Loucy (cell line): ENCODE results near the gene MAP3K7CL.

Experiments used
- H2AFZ ChIP-seq: fragments of 200-600 bp; sonication (generic); 2 replicates; pipeline ENCODE4 v1.6.0; 2016; ENCODE audit warnings: antibody characterized with exemption, mild to moderate bottlenecking, low read length, moderate library complexity
- H3F3A ChIP-seq: fragments of 200-600 bp; 2 replicates; pipeline ENCODE4 v1.6.0; 2016; ENCODE audit warnings: antibody characterized with exemption, low read depth, mild to moderate bottlenecking
- H3K27me3 ChIP-seq: fragments of 200-600 bp; sonication (generic); 2 replicates; pipeline ENCODE4 v1.6.1; 2014; ENCODE audit warnings: low read length, mild to moderate bottlenecking; ENCODE audit not compliant: insufficient read depth, poor library complexity, severe bottlenecking
- H3K36me3 ChIP-seq: fragments of 200-600 bp; sonication (generic); 2 replicates; pipeline ENCODE4 v1.6.1; 2016; ENCODE audit warnings: low read length; ENCODE audit not compliant: insufficient read depth
- H3K4me1 ChIP-seq: fragments of 200-600 bp; sonication (generic); 2 replicates; pipeline ENCODE4 v1.5.1; 2014; ENCODE audit warnings: low read length, mild to moderate bottlenecking; ENCODE audit not compliant: insufficient read depth, poor library complexity, severe bottlenecking
- H3K4me2 ChIP-seq: fragments of 200-600 bp; sonication (generic); 2 replicates; pipeline ENCODE4 v1.6.0; 2014; ENCODE audit warnings: antibody characterized with exemption, low read length, low read depth, mild to moderate bottlenecking; ENCODE audit not compliant: poor library complexity, severe bottlenecking
- H3K4me3 ChIP-seq: fragments of 200-600 bp; sonication (generic); 2 replicates; pipeline ENCODE4 v1.5.1; 2014; ENCODE audit warnings: low read length, mild to moderate bottlenecking, mixed read lengths; ENCODE audit not compliant: poor library complexity, severe bottlenecking
- H3K79me2 ChIP-seq: fragments of 200-600 bp; sonication (generic); 2 replicates; pipeline ENCODE4 v1.6.1; 2014; ENCODE audit warnings: low read length; ENCODE audit not compliant: insufficient read depth
- H3K9ac ChIP-seq: fragments of 200-600 bp; sonication (generic); 2 replicates; pipeline ENCODE4 v1.6.0; 2014; ENCODE audit warnings: mild to moderate bottlenecking, low read depth, low read length, moderate library complexity; ENCODE audit not compliant: poor library complexity, severe bottlenecking
- H3K9me2 ChIP-seq: fragments of 200-600 bp; sonication (generic); replicated peaks from 2 replicates; pipeline ENCODE4 v1.6.1; 2016; ENCODE audit warnings: low read depth, low read length, mixed read lengths
- H3K9me3 ChIP-seq: fragments of 200-600 bp; sonication (generic); 2 replicates; pipeline ENCODE4 v1.6.1; 2014; ENCODE audit warnings: mild to moderate bottlenecking, antibody characterized with exemption, low read length, low read depth; ENCODE audit not compliant: insufficient read depth
- H4K20me1 ChIP-seq: fragments of 200-600 bp; sonication (generic); 2 replicates; pipeline ENCODE4 v1.6.0; 2014; ENCODE audit warnings: antibody characterized with exemption, low read length, mild to moderate bottlenecking; ENCODE audit not compliant: insufficient read depth, poor library complexity, severe bottlenecking
- EZH2phosphoT487 ChIP-seq: fragments of 200-600 bp; IDR thresholded peaks from 2 replicates; pipeline ENCODE4 v1.6.1; 2018; ENCODE audit warnings: antibody characterized with exemption, mild to moderate bottlenecking, moderate library complexity, borderline replicate concordance
- TF ChIP-seq, protein P1 (sequence below): fragments of 200-600 bp; sonication (generic); conservative IDR thresholded peaks from 2 replicates; pipeline ENCODE4 v1.5.1; 2014; ENCODE audit warnings: mild to moderate bottlenecking, antibody characterized with exemption, low read length

The MAP3K7CL gene

DNA sequence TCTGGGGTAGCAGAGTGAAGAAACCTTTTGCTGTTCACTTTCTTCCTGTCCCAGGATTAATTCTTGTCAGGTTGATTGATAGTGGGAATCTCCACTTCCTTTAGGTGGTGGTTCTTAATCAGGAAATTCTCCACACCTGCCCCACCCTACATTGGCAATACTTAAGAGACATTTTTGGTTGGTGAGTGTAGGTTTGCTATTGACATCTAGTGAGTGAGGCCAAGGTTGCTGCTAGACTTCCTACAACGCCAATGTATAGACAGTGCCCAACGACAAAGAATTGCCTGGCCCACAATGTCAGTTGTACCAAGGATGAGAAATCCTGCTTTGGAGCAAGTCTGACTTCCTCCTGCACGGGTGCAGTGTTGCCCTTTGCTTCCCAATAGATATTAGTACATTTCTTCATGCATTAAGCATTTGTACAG lies 38.5 kb downstream of the MAP3K7CL start:
- no peak overlapping the region for H2AFZ ChIP-seq
- no peaks in the 10 kb centered on the region for H3K36me3 ChIP-seq
- TF ChIP-seq, protein P1, sequence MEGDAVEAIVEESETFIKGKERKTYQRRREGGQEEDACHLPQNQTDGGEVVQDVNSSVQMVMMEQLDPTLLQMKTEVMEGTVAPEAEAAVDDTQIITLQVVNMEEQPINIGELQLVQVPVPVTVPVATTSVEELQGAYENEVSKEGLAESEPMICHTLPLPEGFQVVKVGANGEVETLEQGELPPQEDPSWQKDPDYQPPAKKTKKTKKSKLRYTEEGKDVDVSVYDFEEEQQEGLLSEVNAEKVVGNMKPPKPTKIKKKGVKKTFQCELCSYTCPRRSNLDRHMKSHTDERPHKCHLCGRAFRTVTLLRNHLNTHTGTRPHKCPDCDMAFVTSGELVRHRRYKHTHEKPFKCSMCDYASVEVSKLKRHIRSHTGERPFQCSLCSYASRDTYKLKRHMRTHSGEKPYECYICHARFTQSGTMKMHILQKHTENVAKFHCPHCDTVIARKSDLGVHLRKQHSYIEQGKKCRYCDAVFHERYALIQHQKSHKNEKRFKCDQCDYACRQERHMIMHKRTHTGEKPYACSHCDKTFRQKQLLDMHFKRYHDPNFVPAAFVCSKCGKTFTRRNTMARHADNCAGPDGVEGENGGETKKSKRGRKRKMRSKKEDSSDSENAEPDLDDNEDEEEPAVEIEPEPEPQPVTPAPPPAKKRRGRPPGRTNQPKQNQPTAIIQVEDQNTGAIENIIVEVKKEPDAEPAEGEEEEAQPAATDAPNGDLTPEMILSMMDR: no peak
- no peak for TF ChIP-seq EZH2phosphoT487
- H3F3A ChIP-seq: no peaks in the 10 kb centered on the region
- no peaks in the 10 kb centered on the region for H3K4me1 ChIP-seq
- H3K9me2 ChIP-seq: no peaks in the 10 kb centered on the region
- no peaks in the 10 kb centered on the region for H3K27me3 ChIP-seq
- H3K4me3 ChIP-seq: no peak overlapping the region
- H3K9ac ChIP-seq: no peak overlapping the region
- H3K79me2 ChIP-seq: no peaks in the 10 kb centered on the region
- H4K20me1 ChIP-seq: no peaks in the 10 kb centered on the region
- H3K9me3 ChIP-seq: no peaks in the 10 kb centered on the region
- H3K4me2 ChIP-seq: no peak overlapping the region

DNA sequence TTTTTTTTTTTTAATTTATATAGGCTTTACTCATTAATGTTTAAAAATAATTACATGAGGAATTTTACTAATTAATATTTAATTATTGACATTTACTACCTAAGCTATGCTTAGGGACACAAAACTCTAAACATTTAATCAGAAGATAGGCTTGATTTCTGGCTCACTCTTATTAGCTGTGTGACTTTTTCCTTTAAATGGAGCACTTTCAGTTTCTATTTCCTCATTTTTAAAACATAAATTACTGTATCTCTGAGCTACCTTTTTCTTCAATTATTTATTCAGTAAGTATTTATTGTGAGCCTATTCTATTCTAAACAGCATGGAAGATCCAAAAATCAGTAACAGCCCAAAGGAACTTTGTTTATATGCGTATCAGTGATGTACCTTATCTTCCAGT lies 40.5 kb downstream of the MAP3K7CL start:
- H3K9ac ChIP-seq: no peak overlapping the region
- no peaks in the 10 kb centered on the region for H4K20me1 ChIP-seq
- no peaks in the 10 kb centered on the region for H3F3A ChIP-seq
- no peaks in the 10 kb centered on the region for H3K36me3 ChIP-seq
- no peak for TF ChIP-seq EZH2phosphoT487
- TF ChIP-seq, protein P1: no peak
- H3K4me2 ChIP-seq: no peak overlapping the region
- no peaks in the 10 kb centered on the region for H3K4me1 ChIP-seq
- H3K4me3 ChIP-seq: no peak overlapping the region
- no peaks in the 10 kb centered on the region for H3K27me3 ChIP-seq
- H3K9me3 ChIP-seq: no peaks in the 10 kb centered on the region
- no peaks in the 10 kb centered on the region for H3K79me2 ChIP-seq
- no peaks in the 10 kb centered on the region for H3K9me2 ChIP-seq
- H2AFZ ChIP-seq: no peak overlapping the region

DNA sequence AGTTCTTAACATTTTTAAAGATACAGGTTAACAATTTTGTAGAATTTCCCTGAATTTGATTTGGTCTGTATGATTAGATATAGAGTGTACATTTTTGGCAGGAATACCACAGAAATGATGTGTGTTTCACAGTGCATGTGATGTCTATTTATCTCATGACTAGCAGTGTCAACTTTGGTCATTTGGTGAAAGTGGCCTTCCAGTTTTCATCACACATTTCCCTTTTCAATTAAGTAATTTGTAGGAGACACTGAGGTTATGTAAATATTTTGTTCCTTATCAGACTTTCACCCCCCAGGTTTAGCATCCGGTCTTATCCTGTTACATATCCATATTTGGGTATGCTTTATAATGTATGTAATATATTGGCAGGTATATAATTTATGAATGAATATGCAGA lies 41.8 kb downstream of the MAP3K7CL start:
- TF ChIP-seq, protein P1: no peak
- no peak for TF ChIP-seq EZH2phosphoT487
- Histone ChIP-seq H2AFZ (no peak overlapping the region), H3K9ac (no peak overlapping the region), H4K20me1 (no peaks in the 10 kb centered on the region), H3K27me3 (no peaks in the 10 kb centered on the region), H3F3A (no peaks in the 10 kb centered on the region), H3K4me1 (no peaks in the 10 kb centered on the region), H3K4me2 (no peak overlapping the region), H3K4me3 (no peak overlapping the region), H3K36me3 (no peaks in the 10 kb centered on the region), H3K9me3 (no peaks in the 10 kb centered on the region), H3K9me2 (no peaks in the 10 kb centered on the region), H3K79me2 (no peaks in the 10 kb centered on the region)
